Muscle of arm (tissue), 12 donors: ENCODE data around the gene NUBPL. TPM values are rescaled to one million over a fixed set of nuclear protein-coding genes. Genes with fewer than 3 reads are reported as not detected.
"Not testable (repeated sequence)": the region's sequence is repeated elsewhere in the genome, so short reads cannot be mapped to it uniquely, and the experiment has no call there.

Experiments used
- DNase-seq: peaks from one replicate; pipeline ENCODE4 v3.0.0-alpha.2; 2013
- polyA plus RNA-seq, 12 donors: library from polyadenylated mRNA; unstranded; fragments of 120-200 nt; gene quantifications; one replicate each; pipeline ENCODE4 v1.2.1, GENCODE V29; 2013; ENCODE audit not compliant: insufficient read length in 12 of 12

NUBPL gene
- polyA plus RNA-seq, 12 donors, result 7.4 to 11.3 (median 9.3) TPM; not detected in 1

GRCh38 chr14:31718985-31719384 is 157.8 kb downstream of the NUBPL start:
- DNase-seq, result no peak

- DNase-seq, result no peak
These were observed 165.1 kb downstream of the NUBPL start for GRCh38 chr14:31726337-31726736.

GRCh38 chr14:31727797-31728196 is 166.6 kb downstream of the NUBPL start:
- no peak for DNase-seq

- no peak for DNase-seq
These were observed 179.5 kb downstream of the NUBPL start for GRCh38 chr14:31740688-31741087.

- no peak for DNase-seq
These were observed 184.5 kb downstream of the NUBPL start for GRCh38 chr14:31745741-31746140.

GRCh38 chr14:31746326-31746725 is 185.1 kb downstream of the NUBPL start:
- no peak for DNase-seq

GRCh38 chr14:31749275-31749674 is 188.1 kb downstream of the NUBPL start:
- no peak for DNase-seq

- DNase-seq, result not testable (repeated sequence)
These were observed 189.8 kb downstream of the NUBPL start for GRCh38 chr14:31751047-31751446.

- DNase-seq, result no peak
These were observed 191.9 kb downstream of the NUBPL start for GRCh38 chr14:31752867-31753661.

- no peak for DNase-seq
These were observed 197.7 kb downstream of the NUBPL start for GRCh38 chr14:31758941-31759340.

GRCh38 chr14:31760277-31760676 is 199.1 kb downstream of the NUBPL start:
- DNase-seq, result no peak

- DNase-seq, result no peak
These were observed 200.1 kb downstream of the NUBPL start for GRCh38 chr14:31761325-31761724.

GRCh38 chr14:31763041-31763440 is 201.8 kb downstream of the NUBPL start:
- no peak for DNase-seq

- DNase-seq, result no peak
These were observed 205.2 kb downstream of the NUBPL start for GRCh38 chr14:31766315-31766892.

- DNase-seq, result no peak
These were observed 207.2 kb downstream of the NUBPL start for GRCh38 chr14:31768355-31768754.

- no peak for DNase-seq
These were observed 209.1 kb downstream of the NUBPL start for GRCh38 chr14:31770271-31770670.

GRCh38 chr14:31774567-31774966 is 213.4 kb downstream of the NUBPL start:
- no peak for DNase-seq

- no peak for DNase-seq
These were observed 216.1 kb downstream of the NUBPL start for GRCh38 chr14:31777312-31777711.

GRCh38 chr14:31781578-31781977 is 220.4 kb downstream of the NUBPL start:
- no peak for DNase-seq

GRCh38 chr14:31785574-31785973 is 224.4 kb downstream of the NUBPL start:
- DNase-seq, result no peak

GRCh38 chr14:31787377-31787776 is 226.2 kb downstream of the NUBPL start:
- DNase-seq, result no peak

GRCh38 chr14:31788340-31788739 is 227.1 kb downstream of the NUBPL start:
- no peak for DNase-seq

- DNase-seq, result no peak
These were observed 231.5 kb downstream of the NUBPL start for GRCh38 chr14:31792726-31793125.

GRCh38 chr14:31797946-31798345 is 236.7 kb downstream of the NUBPL start:
- DNase-seq, result not testable (repeated sequence)
